A549 (cell line): ENCODE measurements around the gene PCSK5. TPM values are rescaled to one million over a fixed set of nuclear protein-coding genes. Genes with fewer than 3 reads are reported as not detected.

ENCODE experiments used
- ATAC-seq, 2 experiments: fragments of 200-7000 bp in 1 of 2; fragments of >200 bp in 1 of 2; cut with Nextera tagmentation in 1 of 2; cut with Tn5 transposase in 1 of 2; 3 replicates each; pipeline versions ENCODE4 v1.8.0 to v1.9.1; 2018 to 2020; ENCODE audit warnings: mild to moderate bottlenecking in 1 of 2, moderate library complexity in 1 of 2
- CTCF ChIA-PET: fragments of 300-600 bp; sonication (Branson Sonifier 250); formaldehyde crosslinking; extraction: SDS; loops from one replicate; lab custom pipeline; 2021; ENCODE audit warnings: antibody characterized with exemption, inconsistent platforms; lab: Yijun Ruan, JAX
- POLR2A ChIA-PET: fragments of 350-600 bp; formaldehyde crosslinking; extraction: SDS; loops from one replicate; lab custom pipeline; 2021; ENCODE audit warnings: antibody characterized with exemption, inconsistent platforms; lab: Yijun Ruan, JAX
- DNase-seq, 2 experiments: peaks; one replicate each; pipeline versions ENCODE4 v3.0.0 to v3.0.0-alpha.2; 2011 to 2016; ENCODE audit warnings: low read depth in 1 of 2, low spot score in 1 of 2
- FAIRE-seq: peaks from 2 replicates; lab custom pipeline; 2011; peaks lifted over from hg19 to GRCh38; lab: Jason Lieb, UNC
- H3K27ac ChIP-seq, 2 experiments: fragments of >200 bp; sonication (Bioruptor Twin); formaldehyde crosslinking; 3 replicates each; pipeline ENCODE4 v1.5.1; 2016 to 2017
- H3K4me1 ChIP-seq: fragments of >200 bp; sonication (Bioruptor Twin); formaldehyde crosslinking; 3 replicates; pipeline ENCODE4 v1.6.1; 2016
- H3K4me2 ChIP-seq: fragments of >200 bp; sonication (Bioruptor Twin); formaldehyde crosslinking; 3 replicates; pipeline ENCODE4 v1.6.1; 2016
- H3K4me3 ChIP-seq: fragments of >200 bp; sonication (Bioruptor Twin); formaldehyde crosslinking; 3 replicates; pipeline ENCODE4 v1.5.1; 2016
- H3K9me3 ChIP-seq: fragments of >200 bp; sonication (Bioruptor Twin); formaldehyde crosslinking; 3 replicates; pipeline ENCODE4 v1.6.1; 2016
- ATOH8 ChIP-seq: fragments of 250-450 bp; sonication (Bioruptor Pico); IDR thresholded peaks from 2 replicates; pipeline ENCODE4 v1.5.0; 2020; ENCODE audit warnings: low read depth, mild to moderate bottlenecking, moderate library complexity
- CBX2 ChIP-seq: fragments of 200-600 bp; sonication (generic); IDR thresholded peaks from 2 replicates; pipeline ENCODE4 v1.6.1; 2016; ENCODE audit warnings: low read depth, mild to moderate bottlenecking, borderline replicate concordance
- CBX8 ChIP-seq: fragments of 200-600 bp; sonication (generic); IDR thresholded peaks from 2 replicates; pipeline ENCODE4 v1.6.1; 2016
- CEBPB ChIP-seq, 2 experiments: fragments of >200 bp in 1 of 2; sonication (Bioruptor Twin) in 1 of 2; formaldehyde crosslinking in 1 of 2; IDR thresholded peaks; 2 replicates each; pipeline ENCODE4 v1.6.1; 2012 to 2016
- CHD2 ChIP-seq: fragments of 150-350 bp; IDR thresholded peaks from 2 replicates; pipeline ENCODE4 v1.6.1; 2014; ENCODE audit warnings: low read length; ENCODE audit not compliant: partially characterized antibody
- E2F6 ChIP-seq: IDR thresholded peaks from 2 replicates; pipeline ENCODE4 v1.6.1; 2012; ENCODE audit warnings: low read depth, borderline replicate concordance
- ESRRA ChIP-seq: fragments of 150-350 bp; IDR thresholded peaks from 2 replicates; pipeline ENCODE4 v1.6.1; 2014; ENCODE audit warnings: mild to moderate bottlenecking, low read length, borderline replicate concordance
- FOSB ChIP-seq: fragments of 250-450 bp; sonication (Bioruptor Pico); IDR thresholded peaks from 2 replicates; pipeline ENCODE4 v1.5.0; 2020; ENCODE audit warnings: mild to moderate bottlenecking, moderate library complexity
- GATA3 ChIP-seq: IDR thresholded peaks from 2 replicates; pipeline ENCODE4 v1.6.1; 2012; ENCODE audit warnings: borderline replicate concordance
- HES2 ChIP-seq: fragments of >200 bp; sonication (Bioruptor Twin); formaldehyde crosslinking; IDR thresholded peaks from 2 replicates; pipeline ENCODE4 v1.6.1; 2016
- HEYL ChIP-seq: fragments of 250-450 bp; sonication (Bioruptor Pico); IDR thresholded peaks from 2 replicates; pipeline ENCODE4 v1.8.0; 2021; ENCODE audit warnings: mild to moderate bottlenecking, moderate library complexity
- HMGXB4 ChIP-seq: fragments of 250-450 bp; sonication (Bioruptor Pico); IDR thresholded peaks from 2 replicates; pipeline ENCODE4 v1.5.0; 2021; ENCODE audit warnings: mild to moderate bottlenecking, moderate library complexity, borderline replicate concordance
- HOXB5 ChIP-seq: fragments of 250-450 bp; sonication (Bioruptor Pico); IDR thresholded peaks from 2 replicates; pipeline ENCODE4 v1.5.0; 2020; ENCODE audit warnings: mild to moderate bottlenecking, moderate library complexity
- JUN ChIP-seq, 2 experiments: fragments of >200 bp; sonication (Bioruptor Twin); formaldehyde crosslinking; IDR thresholded peaks; 2 replicates in 1 of 2; 3 replicates in 1 of 2; pipeline ENCODE4 v1.6.1; 2016 to 2017
- JUNB ChIP-seq: fragments of >200 bp; sonication (Bioruptor Twin); formaldehyde crosslinking; IDR thresholded peaks from 2 replicates; pipeline ENCODE4 v1.6.1; 2016
- MAX ChIP-seq: IDR thresholded peaks from 2 replicates; pipeline ENCODE4 v1.6.1; 2012
- MAZ ChIP-seq: fragments of 150-350 bp; IDR thresholded peaks from 2 replicates; pipeline ENCODE4 v1.6.1; 2014; ENCODE audit warnings: antibody characterized with exemption, low read depth, low read length, borderline replicate concordance
- NFE2L2 ChIP-seq: fragments of 150-350 bp; conservative IDR thresholded peaks from 2 replicates; pipeline ENCODE4 v1.6.1; 2014; ENCODE audit warnings: low read length
- RCOR1 ChIP-seq: fragments of 150-350 bp; IDR thresholded peaks from 2 replicates; pipeline ENCODE4 v1.6.1; 2014; ENCODE audit warnings: antibody characterized with exemption, low read length, low read depth
- SREBF2 ChIP-seq: fragments of 450-650 bp; IDR thresholded peaks from 2 replicates; pipeline ENCODE4 v1.6.1; 2014; ENCODE audit warnings: mild to moderate bottlenecking, moderate library complexity
- TFCP2L1 ChIP-seq: fragments of 250-450 bp; sonication (Bioruptor Pico); IDR thresholded peaks from 2 replicates; pipeline ENCODE4 v1.5.0; 2021; ENCODE audit warnings: mild to moderate bottlenecking
- ZC3H11A ChIP-seq: fragments of 450-650 bp; IDR thresholded peaks from 2 replicates; pipeline ENCODE4 v1.6.1; 2014; ENCODE audit warnings: antibody characterized with exemption, mild to moderate bottlenecking
- ZNF302 ChIP-seq: fragments of 250-450 bp; sonication (Bioruptor Pico); IDR thresholded peaks from 2 replicates; pipeline ENCODE4 v1.9.0; 2021; ENCODE audit warnings: inconsistent platforms, mild to moderate bottlenecking, moderate library complexity
- WGBS: methylation state at CpG from one replicate; pipeline ENCODE4 v1.1.6; 2017; ENCODE audit errors: missing lambda C conversion rate; 5-methylcytosine and 5-hydroxymethylcytosine counted together
- polyA plus RNA-seq, 4 experiments: library from polyadenylated mRNA; depleted of rRNA in 3 of 4; stranded (reverse); fragments of >200 nt; fragmentation: RNase III in 1 of 4; extraction: RNeasy Plus Mini Kit Qiagen cat#74134 plus additional on column Dnase treatment in 1 of 4; gene quantifications; 2 replicates in 3 of 4; 3 replicates in 1 of 4; pipeline ENCODE4 v1.2.3, GENCODE V29; 2011 to 2017

Gene PCSK5
- polyA plus RNA-seq, 2 of the 4 experiments (the other 2 are of a cell fraction) = 1.3 to 6.7 TPM

GRCh38 chr9:76038431-76038830 lies 148.0 kb downstream of the PCSK5 start:
- CTCF ChIA-PET = no interaction called here

GRCh38 chr9:76044266-76044819 lies 153.9 kb downstream of the PCSK5 start:
- ChIA-PET POLR2A (no interaction called here), CTCF (no interaction called here)
- WGBS = 66% methylated on average over 3 of the region's 3 CpGs
- no peak overlapping the region for H3K4me2 ChIP-seq
- no peak for FAIRE-seq
- H3K27ac ChIP-seq = no peak overlapping the region
- no peaks in the 10 kb centered on the region for H3K4me1 ChIP-seq
- TF ChIP-seq NFE2L2 (no peak), HOXB5 (CRISPR knock-in tag) (no peak), HEYL (CRISPR knock-in tag) (no peak), HMGXB4 (CRISPR knock-in tag) (no peak), MAX (no peak), ATOH8 (CRISPR knock-in tag) (no peak), MAZ (no peak), RCOR1 (no peak), FOSB (CRISPR knock-in tag) (no peak), CBX8 (no peak), CEBPB (IDR thresholded peaks at IDR 0.05) (no peak), HES2 (no peak), TFCP2L1 (no peak), JUN (IDR thresholded peaks at IDR 0.05) (no peak), SREBF2 (no peak)
- H3K9me3 ChIP-seq = no peaks in the 10 kb centered on the region
- no peak for ATAC-seq
- no peak for DNase-seq
- H3K4me3 ChIP-seq = no peak overlapping the region

More at GRCh38 chr9:76038431-76038830, 148.0 kb downstream of the PCSK5 start:
- no peaks in the 10 kb centered on the region for H3K4me1 ChIP-seq
- WGBS = 36% methylated on average over 2 of the region's 2 CpGs
- no peak for TF ChIP-seq CHD2
- TF ChIP-seq ZC3H11A = no peak
- no peak for TF ChIP-seq E2F6
- no peak for TF ChIP-seq SREBF2
- TF ChIP-seq, all 56 proteins: peak for 0
- no peak overlapping the region for H3K27ac ChIP-seq
- DNase-seq (no peak), ATAC-seq (no peak), FAIRE-seq (no peak)
- no peak overlapping the region for H3K4me2 ChIP-seq
- POLR2A ChIA-PET = no interaction called here
- H3K4me3 ChIP-seq = no peak overlapping the region
- no peaks in the 10 kb centered on the region for H3K9me3 ChIP-seq

GRCh38 chr9:76045221-76045620 lies 154.7 kb downstream of the PCSK5 start:
- DNase-seq = no peak
- Histone ChIP-seq H3K27ac (no peak overlapping the region), H3K4me1 (no peaks in the 10 kb centered on the region), H3K4me3 (no peak overlapping the region), H3K9me3 (no peaks in the 10 kb centered on the region), H3K4me2 (no peak overlapping the region)
- no peak for TF ChIP-seq JUNB
- TF ChIP-seq CHD2 = no peak
- TF ChIP-seq ESRRA = no peak
- no peak for TF ChIP-seq GATA3
- no peak for TF ChIP-seq JUN (IDR thresholded peaks at IDR 0.05)
- no peak for TF ChIP-seq CBX2
- TF ChIP-seq ZNF302 = no peak
- no peak for FAIRE-seq
- no peak for ATAC-seq
- WGBS = 51% methylated on average over 2 of the region's 2 CpGs
- ChIA-PET CTCF (no interaction called here), POLR2A (no interaction called here)
